Duodenal mucosa (tissue), 2 donors: Measurements from ENCODE around the gene C15orf62.

Experiments used
- H3K27ac ChIP-seq: one replicate; pipeline ENCODE4 v1.7.0; 2013; ENCODE audit warnings: low read depth, low read length
- H3K27me3 ChIP-seq, 2 donors: one replicate each; pipeline ENCODE4 v1.7.0; 2013; ENCODE audit warnings: low read length in 2 of 2, control low read depth in 1 of 2; ENCODE audit not compliant: insufficient read depth in 2 of 2, control insufficient read depth in 1 of 2
- H3K36me3 ChIP-seq, 2 donors: one replicate each; pipeline ENCODE4 v1.7.0; 2013; ENCODE audit warnings: low read length in 2 of 2, control low read depth in 1 of 2; ENCODE audit not compliant: insufficient read depth in 2 of 2, control insufficient read depth in 1 of 2
- H3K4me1 ChIP-seq, 2 donors: one replicate each; pipeline ENCODE4 v1.7.0; 2013; ENCODE audit warnings: low read length in 2 of 2, control low read depth in 1 of 2; ENCODE audit not compliant: insufficient read depth in 2 of 2, control insufficient read depth in 1 of 2
- H3K4me3 ChIP-seq, 2 donors: one replicate each; pipeline ENCODE4 v1.7.0; 2013; ENCODE audit warnings: low read length in 2 of 2, low read depth in 1 of 2
- H3K9ac ChIP-seq, 2 donors: one replicate each; pipeline ENCODE4 v1.7.0; 2013; ENCODE audit warnings: low read length in 2 of 2, low read depth in 1 of 2
- H3K9me3 ChIP-seq, 2 donors: one replicate each; pipeline ENCODE4 v1.7.0; 2013; ENCODE audit warnings: low read length in 2 of 2, control low read depth in 1 of 2; ENCODE audit not compliant: control insufficient read depth in 1 of 2

C15orf62 gene

DNA sequence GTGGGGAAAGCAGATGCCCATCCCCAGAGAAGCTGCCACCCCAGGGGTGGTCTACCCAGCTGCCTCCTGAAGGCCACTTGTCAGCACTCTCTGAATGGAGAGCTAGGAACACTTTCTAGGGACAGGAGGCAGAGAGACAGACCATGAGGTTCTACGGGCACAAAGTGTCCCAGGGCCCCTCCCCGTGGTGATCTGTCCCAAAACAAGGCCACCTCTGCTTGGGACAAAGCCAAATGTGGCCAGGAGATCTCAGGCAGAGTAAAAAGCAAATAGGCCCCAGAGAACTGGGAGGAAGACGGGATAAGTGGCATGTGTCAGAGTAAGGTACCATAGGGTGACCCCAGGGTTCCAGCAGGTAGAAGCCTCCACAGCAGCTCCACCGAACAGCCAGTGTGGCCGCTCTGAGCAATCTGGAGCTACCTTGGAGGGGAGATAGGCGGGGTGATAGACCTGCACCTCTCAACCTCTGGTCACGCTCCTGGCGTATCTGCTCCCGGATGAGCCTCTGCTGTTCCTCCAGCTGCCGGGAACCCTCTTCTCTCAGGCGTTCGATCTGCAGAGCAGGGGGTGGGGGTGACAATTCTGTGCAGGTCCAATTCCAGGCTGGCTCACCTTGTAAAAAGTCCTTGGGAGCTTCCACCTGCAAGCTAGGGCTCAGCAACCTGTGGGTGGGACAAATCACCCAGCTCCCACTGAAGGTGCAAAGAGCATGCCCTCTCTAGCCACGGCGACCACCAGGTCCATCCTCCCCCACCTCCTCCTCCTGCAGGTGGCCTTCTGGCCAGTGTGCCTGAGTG, 6.2 kb downstream of the C15orf62 start:
- H3K27me3 ChIP-seq, result no peaks in the 10 kb centered on the region
- peaks cover under 1 to 2% of the 10 kb centered on the region in 2 donors for H3K4me1 ChIP-seq
- H3K27ac ChIP-seq, result no peak overlapping the region
- peaks cover 49 to 61% of the 10 kb centered on the region in 2 donors for H3K36me3 ChIP-seq
- no peaks in the 10 kb centered on the region for H3K9me3 ChIP-seq
- no peak overlapping the region for H3K4me3 ChIP-seq
- H3K9ac ChIP-seq, result no peak overlapping the region

DNA sequence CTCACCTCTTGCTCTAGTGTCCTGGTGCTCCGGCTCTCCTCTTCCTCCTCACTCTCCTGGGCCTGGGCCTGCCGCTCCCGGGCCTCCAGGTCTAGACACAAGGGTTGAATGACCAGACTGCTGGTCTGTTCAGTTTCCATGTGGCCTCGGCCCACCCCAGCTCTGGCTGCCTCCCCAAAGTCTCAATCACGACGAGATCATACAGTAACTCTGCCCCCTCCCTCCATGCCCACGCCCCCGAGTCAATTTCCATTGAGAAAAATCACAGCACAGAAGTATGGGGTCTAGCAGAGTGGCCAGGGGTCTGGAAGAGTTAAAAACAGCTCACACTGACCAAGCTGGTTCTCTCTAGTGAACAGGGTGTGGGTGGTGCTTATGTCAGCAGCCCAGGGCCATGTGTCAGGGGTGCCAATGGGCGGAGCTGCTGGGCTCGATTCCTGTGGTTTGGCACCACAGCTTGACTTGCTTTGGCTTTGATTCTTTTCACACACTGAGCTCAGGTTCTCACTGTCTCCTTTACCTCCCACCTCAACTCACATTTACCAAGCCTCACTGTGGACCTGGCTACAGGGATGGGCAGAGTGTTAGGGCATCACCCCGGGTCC, 6.9 kb downstream of the C15orf62 start:
- H3K9ac ChIP-seq, result no peak overlapping the region
- H3K27ac ChIP-seq, result no peak overlapping the region
- H3K27me3 ChIP-seq, result no peaks in the 10 kb centered on the region
- H3K4me1 ChIP-seq, result no peaks in the 10 kb centered on the region
- H3K9me3 ChIP-seq, result no peaks in the 10 kb centered on the region
- H3K4me3 ChIP-seq, result no peak overlapping the region
- peaks cover 49 to 59% of the 10 kb centered on the region in 2 donors for H3K36me3 ChIP-seq

DNA sequence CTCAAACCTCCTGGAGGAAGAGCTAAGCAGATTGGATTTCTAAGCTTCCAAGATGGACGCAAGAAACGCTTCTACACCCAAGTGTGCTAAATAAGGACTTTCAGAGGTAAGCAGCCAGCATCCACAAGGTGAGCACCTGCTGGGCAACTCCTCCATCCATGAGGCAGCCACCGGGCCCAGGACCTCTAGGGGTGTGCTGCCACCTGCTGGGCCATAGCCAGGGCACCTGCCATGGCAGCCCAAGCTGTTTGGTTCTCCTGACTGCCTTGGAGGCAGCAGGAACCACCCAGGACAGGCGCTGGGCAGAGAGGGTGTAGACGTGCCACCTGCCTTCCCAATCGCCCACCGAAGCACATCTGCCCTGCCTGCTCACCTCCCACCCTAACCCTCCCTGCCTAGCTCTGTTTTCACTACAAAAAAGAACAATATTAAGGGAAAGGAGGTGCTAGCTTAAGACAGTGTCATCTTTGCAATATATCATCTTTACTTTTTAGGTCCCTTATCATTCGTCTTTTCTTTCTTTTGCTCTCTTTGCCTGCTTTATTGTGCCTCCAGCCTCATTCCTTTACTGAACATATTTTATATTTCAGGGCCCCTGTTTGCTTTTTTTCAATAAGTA, 12.9 kb downstream of the C15orf62 start:
- H3K36me3 ChIP-seq, result peaks cover 14 to 16% of the 10 kb centered on the region in 2 donors
- H3K9ac ChIP-seq, result no peak overlapping the region
- H3K27me3 ChIP-seq, result no peaks in the 10 kb centered on the region
- H3K9me3 ChIP-seq, result no peaks in the 10 kb centered on the region
- H3K27ac ChIP-seq, result no peak overlapping the region
- H3K4me3 ChIP-seq, result no peak overlapping the region
- peaks cover 24 to 26% of the 10 kb centered on the region in 2 donors for H3K4me1 ChIP-seq

DNA sequence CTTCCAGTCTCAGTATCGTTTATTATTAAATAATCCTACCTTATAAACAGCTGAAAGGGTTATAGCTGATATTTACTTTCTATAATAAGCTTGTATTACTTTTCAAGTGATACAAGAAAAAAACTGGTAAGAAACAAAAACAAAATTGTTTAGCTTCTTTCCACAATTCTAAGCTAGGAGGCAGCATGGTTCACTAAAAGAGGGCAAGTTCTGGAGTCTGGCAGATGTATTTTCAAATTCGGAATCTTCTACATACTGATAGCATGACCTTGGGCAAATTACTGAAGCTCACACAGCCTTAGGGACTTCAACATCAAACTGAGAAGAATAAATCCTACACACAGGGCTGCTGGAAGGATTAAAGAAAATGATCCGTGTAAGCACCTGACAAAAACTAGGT, 15.4 kb downstream of the C15orf62 start:
- Histone ChIP-seq H3K4me3 (no peak overlapping the region), H3K27me3 (no peaks in the 10 kb centered on the region), H3K36me3 (no peaks in the 10 kb centered on the region), H3K9ac (no peak overlapping the region), H3K4me1 (peaks cover 30 to 40% of the 10 kb centered on the region in 2 donors), H3K9me3 (no peaks in the 10 kb centered on the region), H3K27ac (no peak overlapping the region)

DNA sequence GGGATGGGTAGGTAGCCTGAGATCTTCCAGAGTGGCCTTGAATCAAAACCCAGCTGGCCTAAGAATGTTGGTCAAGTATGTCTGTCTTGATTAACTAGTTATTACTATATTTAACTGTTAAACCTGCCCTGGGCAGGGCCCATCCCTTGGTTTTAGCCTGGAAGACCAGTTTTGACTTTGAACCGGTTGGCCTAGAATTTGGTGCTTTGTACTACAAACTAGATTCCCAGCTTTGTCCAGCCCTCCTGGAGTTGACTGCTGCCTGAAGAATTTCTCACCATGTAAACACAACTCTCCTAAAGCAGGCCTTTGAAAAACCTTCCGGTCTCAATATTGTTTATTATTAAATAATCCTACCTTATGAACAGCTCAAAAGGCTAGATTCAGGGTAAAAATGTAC, 16.0 kb downstream of the C15orf62 start:
- H3K4me3 ChIP-seq, result no peak overlapping the region
- no peaks in the 10 kb centered on the region for H3K27me3 ChIP-seq
- no peak overlapping the region for H3K9ac ChIP-seq
- H3K36me3 ChIP-seq, result peaks cover 0 to 3% of the 10 kb centered on the region in 2 donors
- H3K9me3 ChIP-seq, result no peaks in the 10 kb centered on the region
- H3K27ac ChIP-seq, result no peak overlapping the region
- peaks cover 30 to 40% of the 10 kb centered on the region in 2 donors for H3K4me1 ChIP-seq

DNA sequence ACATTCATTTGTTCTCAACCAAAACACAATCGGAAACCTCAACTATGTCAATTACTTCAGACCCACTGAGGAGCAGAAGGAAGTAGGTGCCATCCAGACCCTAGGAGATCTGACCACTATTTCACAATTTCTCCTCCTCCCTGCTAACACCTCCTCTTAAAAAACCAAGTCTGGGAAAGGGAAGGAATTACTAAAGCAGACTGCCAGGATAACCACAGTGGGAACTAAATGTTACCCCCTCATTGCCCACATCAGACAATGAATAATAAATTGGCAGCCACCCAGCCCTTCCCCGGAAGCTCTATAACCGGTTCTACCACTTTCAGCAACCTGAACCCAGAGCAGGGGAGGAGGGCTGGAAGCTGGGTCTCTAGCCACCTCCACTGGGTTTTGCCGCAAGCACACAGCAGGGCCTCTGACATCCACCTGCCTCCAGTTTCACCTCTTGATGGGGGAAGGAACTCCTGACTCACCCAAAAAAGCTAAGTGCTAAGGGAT, 17.6 kb downstream of the C15orf62 start:
- Histone ChIP-seq H3K9me3 (no peaks in the 10 kb centered on the region), H3K27me3 (no peaks in the 10 kb centered on the region), H3K9ac (peak overlapping the region; percentile 62 to 66), H3K4me3 (peak overlapping the region; percentile 5 to 12), H3K27ac (peak overlapping the region; percentile 65), H3K4me1 (peaks cover 30 to 43% of the 10 kb centered on the region in 2 donors), H3K36me3 (peaks cover 0 to 5% of the 10 kb centered on the region in 2 donors)

DNA sequence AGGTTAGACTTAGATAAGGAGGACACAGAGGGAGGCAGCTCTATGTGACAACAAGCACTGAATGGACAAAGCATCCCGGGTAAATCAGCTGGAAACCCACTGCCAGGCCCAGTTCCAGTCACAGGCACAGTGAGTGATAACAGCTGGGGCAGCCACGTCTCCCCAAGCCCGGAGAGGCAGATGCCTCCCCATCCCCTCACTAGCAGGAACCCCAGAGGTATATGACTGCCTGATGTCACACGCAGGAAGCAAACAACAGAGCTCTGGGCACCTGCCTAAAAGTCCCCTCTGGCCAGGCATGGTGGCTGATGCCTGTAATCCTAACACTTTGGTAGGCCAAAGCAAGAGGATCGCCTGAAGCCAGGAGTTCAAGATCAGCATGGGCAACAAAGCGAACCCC, 18.2 kb downstream of the C15orf62 start:
- H3K27me3 ChIP-seq, result no peaks in the 10 kb centered on the region
- H3K9ac ChIP-seq, result peak overlapping the region; percentile 62 to 66
- peak overlapping the region; percentile 65 for H3K27ac ChIP-seq
- no peaks in the 10 kb centered on the region for H3K9me3 ChIP-seq
- H3K36me3 ChIP-seq, result peaks cover 0 to 6% of the 10 kb centered on the region in 2 donors
- H3K4me1 ChIP-seq, result peaks cover 30 to 46% of the 10 kb centered on the region in 2 donors
- no peak overlapping the region for H3K4me3 ChIP-seq

DNA sequence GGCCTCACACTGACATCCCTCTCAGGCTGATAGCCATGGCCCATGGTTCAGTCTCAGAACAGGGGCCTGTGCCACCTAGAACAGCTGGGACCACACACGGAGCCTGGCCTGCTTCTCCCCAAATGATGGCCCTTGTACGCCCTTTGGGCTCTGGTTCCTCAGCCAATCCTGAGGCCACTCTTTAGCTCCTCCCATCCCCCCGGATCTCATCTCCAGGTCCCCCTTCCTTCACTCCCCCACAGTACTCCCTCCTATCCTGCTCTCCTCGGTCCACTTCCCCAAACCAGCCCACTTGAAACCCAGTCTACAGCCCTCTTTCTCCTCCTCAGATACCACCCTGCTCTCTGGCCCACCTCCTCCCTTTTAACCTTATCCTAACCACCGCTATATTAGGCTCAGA, 19.3 kb downstream of the C15orf62 start:
- Histone ChIP-seq H3K27me3 (no peaks in the 10 kb centered on the region), H3K27ac (no peak overlapping the region), H3K4me3 (no peak overlapping the region), H3K36me3 (peaks cover 0 to 6% of the 10 kb centered on the region in 2 donors), H3K9me3 (no peaks in the 10 kb centered on the region), H3K4me1 (peaks cover 36 to 51% of the 10 kb centered on the region in 2 donors), H3K9ac (no peak overlapping the region)

DNA sequence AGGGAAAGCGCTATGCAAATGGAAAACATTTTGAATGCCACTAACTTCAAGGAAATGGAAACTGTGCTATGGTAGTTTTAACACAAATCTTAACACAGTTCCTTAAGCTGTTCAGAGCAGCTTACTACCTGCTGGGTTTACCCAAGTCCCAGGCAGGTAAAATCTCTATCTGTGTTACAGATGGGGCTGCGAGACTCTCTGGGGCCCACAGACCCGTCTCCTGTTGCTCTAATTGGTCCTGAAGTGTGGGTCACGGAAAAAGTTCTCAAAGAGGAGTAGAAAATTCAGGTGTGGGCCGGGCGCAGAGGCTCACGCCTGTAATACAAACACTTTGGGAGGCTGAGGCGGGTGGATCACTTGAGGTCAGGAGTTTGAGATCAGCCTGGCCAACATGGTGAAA, 20.2 kb downstream of the C15orf62 start:
- Histone ChIP-seq H3K4me3 (no peak overlapping the region), H3K4me1 (peaks cover 36 to 52% of the 10 kb centered on the region in 2 donors), H3K36me3 (peaks cover 0 to 6% of the 10 kb centered on the region in 2 donors), H3K9ac (no peak overlapping the region), H3K27me3 (no peaks in the 10 kb centered on the region), H3K9me3 (no peaks in the 10 kb centered on the region), H3K27ac (no peak overlapping the region)

DNA sequence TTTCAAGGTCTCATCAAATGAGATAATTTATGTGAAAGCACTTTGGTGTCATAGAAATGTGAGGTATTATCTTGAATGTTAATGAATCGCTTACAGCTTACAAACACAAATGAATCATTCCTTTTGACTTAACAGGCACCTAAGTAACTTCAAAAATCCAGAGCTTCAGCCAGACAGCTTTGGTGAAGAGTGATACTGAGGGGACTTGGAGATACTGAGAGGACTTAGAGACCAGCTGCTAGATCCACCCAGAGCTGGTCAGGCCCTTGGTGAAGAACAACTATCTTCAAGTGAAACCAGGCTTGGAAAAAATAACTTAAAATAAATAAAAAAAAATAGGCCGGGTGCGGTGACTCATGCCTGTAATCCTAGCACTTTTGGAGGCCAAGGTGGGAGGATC, 20.9 kb downstream of the C15orf62 start:
- Histone ChIP-seq H3K9me3 (no peaks in the 10 kb centered on the region), H3K36me3 (peaks cover 0 to 6% of the 10 kb centered on the region in 2 donors), H3K27me3 (no peaks in the 10 kb centered on the region), H3K4me1 (peaks cover 32 to 53% of the 10 kb centered on the region in 2 donors), H3K4me3 (no peak overlapping the region), H3K9ac (no peak overlapping the region), H3K27ac (no peak overlapping the region)
